NCI-H510A (cell line): ENCODE data around the gene TMC6.
A peak's percentile ranks its signal among the peaks of the same experiment; 100 is the strongest.
"Not testable (repeated sequence)": the region's sequence is repeated elsewhere in the genome, so short reads cannot be mapped to it uniquely, and the experiment has no call there.

Source experiments
- DNase-seq: peaks from one replicate; lab custom pipeline; 2025; lab: John Stamatoyannopoulos, UW

TMC6 gene

DNA sequence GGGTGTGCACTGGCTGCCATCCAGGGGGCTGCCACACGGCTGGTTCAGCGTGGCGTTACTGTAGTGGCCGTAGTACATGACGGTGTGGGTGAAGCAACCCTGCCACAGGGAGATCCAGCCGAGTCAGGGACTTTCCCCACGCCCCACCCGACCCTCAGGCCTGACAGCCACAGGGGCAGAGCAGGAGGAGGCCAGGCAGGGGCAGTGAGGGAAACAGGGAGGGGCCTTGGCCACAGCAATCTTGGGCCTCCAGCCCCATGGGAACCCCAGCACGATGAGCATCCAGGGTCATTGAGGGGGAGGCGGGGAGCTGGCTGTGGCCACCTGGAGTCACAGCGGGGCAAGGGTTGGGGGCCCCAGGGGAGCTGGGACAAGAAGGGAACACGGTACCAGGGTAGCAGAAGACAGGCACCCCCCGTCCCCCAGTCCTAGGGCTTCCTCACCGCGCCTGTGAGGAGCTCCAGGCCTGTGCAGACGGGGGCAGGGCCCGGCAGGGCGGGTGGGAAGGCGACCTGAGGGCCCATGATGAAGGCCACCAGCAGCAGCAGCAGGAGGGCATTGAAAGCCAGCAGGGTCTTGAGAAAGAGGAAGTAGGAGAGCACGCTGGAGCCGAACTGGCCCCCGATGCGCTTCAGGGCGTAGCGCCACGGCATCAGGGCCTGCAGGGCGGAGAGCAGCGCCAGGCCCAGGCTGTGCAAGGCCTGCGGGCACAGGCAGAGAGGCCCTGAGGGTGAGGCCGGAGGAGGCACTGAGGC is 4.3 kb downstream of the TMC6 start:
- no peak for DNase-seq

DNA sequence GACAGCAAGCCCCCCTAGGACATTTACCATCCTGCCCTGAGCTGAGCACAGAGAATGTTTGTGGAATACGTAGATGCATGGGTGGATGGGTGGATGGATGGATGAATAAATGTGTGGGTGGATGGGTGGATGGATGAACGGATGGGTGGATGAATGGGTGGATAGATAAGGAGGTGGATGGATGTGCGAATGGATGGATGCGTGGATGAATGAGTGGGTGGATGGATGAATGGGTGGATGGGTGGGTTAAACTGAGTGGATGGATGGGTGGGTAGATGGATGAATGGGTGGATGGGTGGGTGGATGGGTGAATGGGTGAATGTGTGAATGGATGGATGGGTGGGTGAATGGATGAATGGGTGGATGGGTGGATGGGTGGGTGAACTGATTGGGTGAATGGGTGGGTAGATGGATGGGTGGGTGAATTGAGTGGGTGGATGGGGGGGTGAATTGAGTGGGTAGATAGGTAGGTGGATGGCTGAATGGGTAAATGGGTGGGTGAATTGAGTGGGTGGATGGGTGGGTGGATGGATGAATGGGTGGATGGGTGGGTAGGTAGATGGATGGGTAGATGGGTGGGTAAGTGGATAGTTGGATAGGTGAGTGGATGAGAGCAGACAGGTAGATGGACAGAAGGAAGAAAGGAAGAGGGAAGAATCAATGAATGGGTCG is 5.2 kb downstream of the TMC6 start:
- DNase-seq, result no peak

GRCh38 chr17:78122931-78123249 is 5.7 kb downstream of the TMC6 start:
- DNase-seq, result no peak

- no peak for DNase-seq
Measured at GRCh38 chr17:78122216-78122930, 6.2 kb downstream of the TMC6 start.

GRCh38 chr17:78121801-78122215 is 6.7 kb downstream of the TMC6 start:
- DNase-seq, result no peak

- DNase-seq, result no peak
Measured at GRCh38 chr17:78120971-78121800, 7.4 kb downstream of the TMC6 start.

- no peak for DNase-seq
Measured at GRCh38 chr17:78120537-78120936, 8.0 kb downstream of the TMC6 start.

DNA sequence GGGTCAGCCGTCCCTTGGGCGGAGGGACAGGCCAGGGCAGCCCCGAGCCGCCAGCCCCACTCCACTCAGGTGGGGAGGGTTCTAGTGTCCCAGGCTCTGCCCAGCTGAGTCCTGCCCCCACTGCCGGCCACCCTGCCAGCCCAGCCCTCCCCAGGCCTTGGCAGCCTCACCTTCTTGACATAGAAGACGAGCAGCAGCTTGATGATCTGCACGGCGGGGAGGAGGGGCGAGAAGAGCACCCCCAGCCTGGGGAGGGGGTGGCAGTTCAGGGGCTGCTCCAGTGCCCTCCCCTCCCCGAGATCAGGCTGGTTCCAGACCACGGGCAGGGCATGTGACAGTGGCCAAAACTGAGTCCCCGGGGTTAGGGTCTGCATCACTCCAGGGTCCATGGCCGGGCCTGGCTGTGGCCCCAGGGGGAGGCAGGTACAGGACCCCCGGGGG is 9.7 kb downstream of the TMC6 start:
- no peak for DNase-seq

GRCh38 chr17:78117027-78117981 is 11.3 kb downstream of the TMC6 start:
- DNase-seq, result peak; percentile 58

DNA sequence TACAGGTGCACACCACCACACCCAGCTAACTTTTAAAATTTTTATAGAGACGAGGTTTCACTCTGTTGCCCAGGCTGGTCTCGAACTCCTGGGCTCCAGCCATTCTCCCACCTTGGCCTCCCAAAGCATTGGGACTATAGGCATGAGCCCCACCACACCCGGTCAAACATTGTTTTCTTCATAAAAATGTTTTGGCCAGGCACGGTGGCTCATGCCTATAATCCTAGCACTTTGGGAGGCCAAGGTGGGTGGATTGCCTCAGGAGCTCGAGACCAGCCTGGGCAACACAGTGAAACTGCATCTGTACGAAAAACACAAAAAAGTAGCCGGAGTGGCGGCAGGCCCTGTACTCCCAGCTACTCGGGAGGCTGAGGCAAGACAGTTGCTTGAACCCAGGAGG is 12.1 kb downstream of the TMC6 start:
- no peak for DNase-seq

DNA sequence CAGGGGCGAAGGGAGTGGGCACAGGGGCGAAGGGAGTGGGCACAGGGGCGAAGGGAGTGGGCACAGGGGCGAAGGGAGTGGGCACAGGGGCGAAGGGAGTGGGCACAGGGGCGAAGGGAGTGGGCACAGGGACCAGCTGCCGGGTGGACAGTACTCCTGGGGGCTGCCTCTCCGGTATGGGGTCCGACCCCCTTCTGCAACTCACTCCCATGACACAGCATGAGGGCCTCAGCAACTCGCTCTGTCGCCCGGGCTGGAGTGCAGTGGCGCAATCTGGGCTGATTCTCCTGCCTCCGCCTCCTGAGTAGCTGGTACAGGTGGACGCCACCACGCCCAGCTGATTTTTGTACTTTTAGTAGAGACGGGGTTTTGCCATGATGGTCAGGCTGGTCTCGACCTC is 12.8 kb downstream of the TMC6 start:
- DNase-seq, result not testable (repeated sequence)

GRCh38 chr17:78114831-78115723 is 13.5 kb downstream of the TMC6 start:
- no peak for DNase-seq

DNA sequence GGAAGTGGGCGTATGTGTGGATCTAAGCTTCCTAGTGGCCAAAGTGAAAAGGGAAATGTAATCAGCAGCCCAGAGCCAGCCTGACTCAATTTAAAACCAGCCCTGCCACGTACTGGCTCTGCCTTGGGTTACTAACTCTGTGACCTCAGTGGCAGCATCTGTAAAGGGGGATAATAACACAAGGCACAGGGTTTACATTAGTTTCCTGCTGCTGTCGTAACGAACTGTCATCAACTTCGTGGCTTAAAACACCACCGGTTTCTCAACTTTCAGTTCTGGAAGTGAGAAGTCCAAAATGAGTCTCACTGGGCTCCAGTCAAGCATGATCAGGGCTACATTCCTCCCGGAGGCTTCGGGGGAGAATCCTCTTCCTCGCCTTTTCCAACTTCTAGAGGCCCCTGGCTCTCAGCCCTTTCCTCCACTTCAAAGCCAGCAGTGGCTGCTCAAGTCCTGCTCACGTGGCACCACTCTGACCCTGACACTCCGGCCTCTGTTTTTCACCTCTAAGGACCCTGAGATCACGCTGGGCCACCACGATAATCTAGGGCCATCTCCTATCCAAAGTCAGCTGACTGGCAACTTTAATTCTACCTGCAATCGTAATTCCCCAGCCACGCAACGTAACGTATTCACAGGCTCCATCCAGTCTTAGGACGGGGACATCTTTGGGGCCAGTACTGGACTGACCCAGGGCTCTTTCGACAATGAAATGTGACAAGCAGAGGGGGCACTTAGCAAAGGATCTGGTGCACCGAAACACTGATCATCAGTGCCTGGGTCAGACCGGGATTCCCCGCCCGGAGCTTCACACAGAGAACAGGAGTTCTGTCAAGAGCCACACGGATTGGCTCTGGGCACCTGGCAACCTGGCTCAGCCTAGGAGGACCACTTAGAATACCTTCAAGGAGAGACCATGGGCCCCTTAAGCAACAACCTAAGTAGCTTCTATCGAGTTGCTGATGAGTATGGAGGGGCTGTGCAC is 14.5 kb downstream of the TMC6 start:
- DNase-seq, result no peak

DNA sequence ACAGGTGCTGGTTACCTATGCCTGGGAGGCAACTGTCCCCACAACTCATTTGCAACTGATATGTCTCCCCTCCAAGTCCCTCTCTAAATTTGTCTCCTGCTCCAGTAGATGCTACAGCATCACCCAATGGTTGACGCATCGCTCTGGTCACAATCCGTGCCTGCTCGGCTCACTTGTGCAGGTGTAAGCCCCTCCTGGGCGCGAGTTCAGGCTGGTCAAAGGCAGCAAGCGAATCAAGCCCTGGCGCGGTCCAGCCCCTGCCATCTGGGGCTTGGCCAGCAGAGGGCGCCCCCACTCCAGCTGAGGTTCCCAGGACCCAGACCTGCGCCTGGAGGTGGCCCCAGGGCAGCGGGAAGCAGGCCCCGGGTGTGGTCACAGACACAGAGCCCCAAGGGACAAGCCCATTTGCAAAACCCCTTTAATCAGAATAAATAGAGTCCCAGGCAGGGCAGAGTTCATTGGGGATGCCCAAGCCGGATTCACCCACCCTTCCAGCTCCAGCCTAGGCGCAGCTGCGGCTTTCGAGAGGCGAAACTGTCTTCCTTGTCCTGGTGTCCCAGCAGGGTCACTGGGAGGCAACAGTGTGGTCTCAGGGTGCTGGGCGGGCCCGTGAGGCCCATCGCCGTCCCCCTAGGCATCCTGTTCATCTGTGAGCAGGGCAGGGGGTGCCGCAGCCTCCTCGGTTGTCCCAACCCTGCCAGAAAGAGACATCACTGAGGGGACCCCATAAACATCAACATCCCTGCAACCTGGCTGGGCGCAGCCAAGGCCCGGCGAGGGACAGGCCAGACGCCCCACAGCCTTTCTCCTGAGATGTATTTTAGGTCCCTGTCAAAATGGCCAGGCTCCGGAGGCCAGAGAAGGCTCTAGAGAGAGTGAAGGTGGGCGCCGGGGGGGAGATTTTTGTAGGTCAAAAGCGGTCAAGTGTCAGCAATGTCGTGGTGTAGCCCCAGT is 15.8 kb downstream of the TMC6 start:
- no peak for DNase-seq

GRCh38 chr17:78111727-78112517 is 16.6 kb downstream of the TMC6 start:
- no peak for DNase-seq

DNA sequence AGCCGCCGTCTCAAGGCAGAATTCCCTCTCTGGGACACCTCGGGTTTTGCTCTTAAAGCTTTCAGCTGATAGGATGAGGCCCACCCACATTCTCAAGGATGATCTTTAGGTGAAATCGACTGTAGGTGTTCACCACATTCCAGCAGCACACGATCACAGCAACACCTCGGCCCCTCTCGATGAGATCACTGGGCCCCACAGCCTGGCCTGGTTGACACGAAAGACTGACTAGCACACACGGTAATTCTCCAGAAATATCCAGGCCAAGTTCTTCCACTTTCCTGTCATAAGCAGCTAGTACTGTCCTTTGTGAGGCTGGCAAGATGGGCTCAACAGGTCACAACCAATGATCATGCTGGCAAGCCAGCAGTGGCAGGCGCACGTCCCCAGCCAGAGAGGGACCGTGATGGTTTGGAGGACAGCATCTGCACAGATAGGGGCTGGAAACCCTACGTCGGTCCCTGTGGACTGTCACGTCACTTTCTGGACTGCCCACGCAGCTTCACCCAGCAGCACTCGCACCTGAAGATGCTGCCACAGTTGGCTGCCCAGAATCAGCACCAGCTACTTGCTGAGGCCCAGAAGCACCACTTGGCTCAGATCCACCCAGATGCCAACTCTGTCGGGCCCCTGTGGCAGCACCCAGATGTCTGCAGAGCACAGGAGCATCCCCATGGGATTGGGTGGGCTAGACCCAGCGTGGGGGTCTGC is 17.4 kb downstream of the TMC6 start:
- DNase-seq, result no peak
